ENCODE results near the gene DNAH3. TPM values are rescaled to one million over a fixed set of nuclear protein-coding genes. Genes with fewer than 3 reads are reported as not detected.

DNAH3 gene
- total RNA-seq, 1 experiment from 2014 or later = 0.57 TPM

DNA sequence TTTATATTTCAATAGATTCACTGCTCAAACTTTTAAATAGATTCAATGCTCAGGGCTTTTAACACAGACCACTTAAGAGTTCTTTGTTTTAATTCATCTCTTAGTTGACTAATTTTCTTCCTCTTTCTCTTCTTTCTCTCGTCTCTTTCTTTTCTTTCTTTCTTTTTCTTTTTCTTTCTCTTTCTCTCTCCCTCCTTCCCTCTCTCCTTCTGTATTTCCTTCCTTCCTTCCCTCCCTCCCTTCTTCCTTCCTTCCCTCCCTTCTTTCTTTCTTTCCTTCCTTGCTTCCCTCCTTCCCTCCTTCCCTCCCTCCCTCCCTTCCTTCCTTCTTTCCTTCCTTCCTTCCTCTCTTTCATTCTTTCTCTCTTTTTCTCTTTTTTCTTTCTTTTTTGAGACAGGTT is 145.6 kb downstream of the DNAH3 start:
- ChIA-PET POLR2A (no interaction called here), CTCF (no interaction called here)
- TF ChIP-seq, protein P1, sequence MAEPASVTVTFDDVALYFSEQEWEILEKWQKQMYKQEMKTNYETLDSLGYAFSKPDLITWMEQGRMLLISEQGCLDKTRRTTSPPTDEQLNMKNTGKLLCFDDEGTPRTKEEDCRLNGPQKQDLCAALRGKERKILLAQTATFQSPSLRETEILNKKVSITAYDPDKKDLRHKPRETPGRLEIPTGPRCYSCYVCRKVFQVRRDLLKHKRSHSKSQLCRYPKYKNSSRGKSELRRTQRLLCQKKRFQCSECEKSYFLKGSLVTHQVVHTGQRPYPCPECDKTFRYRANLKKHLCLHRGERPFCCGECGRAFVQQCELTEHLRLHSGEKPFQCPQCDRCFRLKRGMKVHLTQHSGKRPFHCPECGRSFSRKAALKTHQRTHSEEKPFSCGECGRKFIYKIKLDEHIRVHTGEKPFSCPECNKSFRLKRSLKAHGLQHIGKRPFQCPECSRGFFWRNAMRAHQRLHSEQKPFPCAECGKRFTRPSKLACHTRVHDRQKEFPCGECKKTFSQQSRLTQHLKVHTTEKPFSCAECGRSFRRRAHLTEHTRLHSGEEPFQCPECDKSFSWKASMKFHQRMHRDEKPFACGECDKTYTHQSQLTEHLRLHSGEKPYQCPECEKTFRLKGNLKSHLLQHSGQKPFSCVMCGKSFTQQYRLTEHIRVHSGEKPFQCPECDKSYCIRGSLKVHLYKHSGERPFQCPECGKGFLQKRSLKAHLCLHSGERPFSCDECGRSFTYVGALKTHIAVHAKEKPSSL (CRISPR knock-in tag; conservative IDR thresholded peaks at IDR 0.05) = no peak
- TF ChIP-seq EMX1 (CRISPR knock-in tag; IDR thresholded peaks at IDR 0.05) (no peak), OVOL2 (CRISPR knock-in tag; IDR thresholded peaks at IDR 0.05; ENCODE audit: borderline replicate concordance) (no peak), FOXP1 (CRISPR knock-in tag; IDR thresholded peaks at IDR 0.05; ENCODE audit: borderline replicate concordance) (no peak)
- TF ChIP-seq, protein P2, sequence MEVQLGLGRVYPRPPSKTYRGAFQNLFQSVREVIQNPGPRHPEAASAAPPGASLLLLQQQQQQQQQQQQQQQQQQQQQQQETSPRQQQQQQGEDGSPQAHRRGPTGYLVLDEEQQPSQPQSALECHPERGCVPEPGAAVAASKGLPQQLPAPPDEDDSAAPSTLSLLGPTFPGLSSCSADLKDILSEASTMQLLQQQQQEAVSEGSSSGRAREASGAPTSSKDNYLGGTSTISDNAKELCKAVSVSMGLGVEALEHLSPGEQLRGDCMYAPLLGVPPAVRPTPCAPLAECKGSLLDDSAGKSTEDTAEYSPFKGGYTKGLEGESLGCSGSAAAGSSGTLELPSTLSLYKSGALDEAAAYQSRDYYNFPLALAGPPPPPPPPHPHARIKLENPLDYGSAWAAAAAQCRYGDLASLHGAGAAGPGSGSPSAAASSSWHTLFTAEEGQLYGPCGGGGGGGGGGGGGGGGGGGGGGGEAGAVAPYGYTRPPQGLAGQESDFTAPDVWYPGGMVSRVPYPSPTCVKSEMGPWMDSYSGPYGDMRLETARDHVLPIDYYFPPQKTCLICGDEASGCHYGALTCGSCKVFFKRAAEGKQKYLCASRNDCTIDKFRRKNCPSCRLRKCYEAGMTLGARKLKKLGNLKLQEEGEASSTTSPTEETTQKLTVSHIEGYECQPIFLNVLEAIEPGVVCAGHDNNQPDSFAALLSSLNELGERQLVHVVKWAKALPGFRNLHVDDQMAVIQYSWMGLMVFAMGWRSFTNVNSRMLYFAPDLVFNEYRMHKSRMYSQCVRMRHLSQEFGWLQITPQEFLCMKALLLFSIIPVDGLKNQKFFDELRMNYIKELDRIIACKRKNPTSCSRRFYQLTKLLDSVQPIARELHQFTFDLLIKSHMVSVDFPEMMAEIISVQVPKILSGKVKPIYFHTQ (CRISPR knock-in tag; IDR thresholded peaks at IDR 0.05) = no peak
- TF ChIP-seq, protein P3, sequence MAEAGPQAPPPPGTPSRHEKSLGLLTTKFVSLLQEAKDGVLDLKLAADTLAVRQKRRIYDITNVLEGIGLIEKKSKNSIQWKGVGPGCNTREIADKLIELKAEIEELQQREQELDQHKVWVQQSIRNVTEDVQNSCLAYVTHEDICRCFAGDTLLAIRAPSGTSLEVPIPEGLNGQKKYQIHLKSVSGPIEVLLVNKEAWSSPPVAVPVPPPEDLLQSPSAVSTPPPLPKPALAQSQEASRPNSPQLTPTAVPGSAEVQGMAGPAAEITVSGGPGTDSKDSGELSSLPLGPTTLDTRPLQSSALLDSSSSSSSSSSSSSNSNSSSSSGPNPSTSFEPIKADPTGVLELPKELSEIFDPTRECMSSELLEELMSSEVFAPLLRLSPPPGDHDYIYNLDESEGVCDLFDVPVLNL (CRISPR knock-in tag; IDR thresholded peaks at IDR 0.05; ENCODE audit: borderline replicate concordance, low read depth) = no peak
- TF ChIP-seq, protein P4, sequence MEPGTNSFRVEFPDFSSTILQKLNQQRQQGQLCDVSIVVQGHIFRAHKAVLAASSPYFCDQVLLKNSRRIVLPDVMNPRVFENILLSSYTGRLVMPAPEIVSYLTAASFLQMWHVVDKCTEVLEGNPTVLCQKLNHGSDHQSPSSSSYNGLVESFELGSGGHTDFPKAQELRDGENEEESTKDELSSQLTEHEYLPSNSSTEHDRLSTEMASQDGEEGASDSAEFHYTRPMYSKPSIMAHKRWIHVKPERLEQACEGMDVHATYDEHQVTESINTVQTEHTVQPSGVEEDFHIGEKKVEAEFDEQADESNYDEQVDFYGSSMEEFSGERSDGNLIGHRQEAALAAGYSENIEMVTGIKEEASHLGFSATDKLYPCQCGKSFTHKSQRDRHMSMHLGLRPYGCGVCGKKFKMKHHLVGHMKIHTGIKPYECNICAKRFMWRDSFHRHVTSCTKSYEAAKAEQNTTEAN (CRISPR knock-in tag; IDR thresholded peaks at IDR 0.05) = no peak
- H3K4me3 Mint-ChIP-seq = no peak overlapping the region
- no peak for ATAC-seq
- H3K27ac Mint-ChIP-seq = no peak overlapping the region
- H3K9me3 Mint-ChIP-seq = peaks cover 6% of the 10 kb centered on the region; the same call in 1 of the 2 replicates
- no peaks in the 10 kb centered on the region for H3K27me3 Mint-ChIP-seq (ENCODE audit: low read depth)
- no peak for DNase-seq (ENCODE audit: low spot score)
- H3K4me1 Mint-ChIP-seq = no peaks in the 10 kb centered on the region
- H3K36me3 Mint-ChIP-seq = no peaks in the 10 kb centered on the region

DNA sequence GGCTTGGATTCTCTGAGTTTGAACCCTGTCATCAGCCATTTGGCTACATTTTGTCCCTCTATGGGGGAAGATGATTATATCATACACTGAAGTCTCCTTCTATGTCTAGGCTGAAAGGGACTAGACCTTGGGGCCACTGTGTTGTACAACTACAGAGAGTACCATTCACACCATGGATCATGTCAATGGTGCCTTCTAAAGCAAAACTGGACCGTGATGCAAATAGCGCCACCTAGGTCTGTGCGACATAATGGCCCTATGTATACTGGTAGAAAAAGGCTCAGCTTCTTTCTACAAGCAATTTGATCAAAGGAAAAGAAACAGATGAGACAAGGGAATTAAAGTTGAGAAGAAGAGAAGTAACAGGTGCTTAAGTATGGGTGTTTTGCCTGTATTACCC is 149.4 kb downstream of the DNAH3 start:
- H3K4me1 Mint-ChIP-seq = no peaks in the 10 kb centered on the region
- no peaks in the 10 kb centered on the region for H3K27me3 Mint-ChIP-seq (ENCODE audit: low read depth)
- H3K36me3 Mint-ChIP-seq = no peaks in the 10 kb centered on the region
- H3K27ac Mint-ChIP-seq = no peak overlapping the region
- H3K4me3 Mint-ChIP-seq = no peak overlapping the region
- ATAC-seq (peak; percentile 85), DNase-seq (ENCODE audit: low spot score) (peak; percentile 64)
- no peaks in the 10 kb centered on the region for H3K9me3 Mint-ChIP-seq
- ChIA-PET POLR2A (no interaction called here), CTCF (interaction anchor here (0.5 to 2.7 kb wide), 39 partner anchors 9 to 308 kb away, joined by 3 to 19 read pairs (median 3); no protein-coding TSS in a partner anchor)
- TF ChIP-seq JUN (CRISPR knock-in tag; IDR thresholded peaks at IDR 0.05) = no peak
- no peak for TF ChIP-seq SMAD3 (CRISPR knock-in tag; IDR thresholded peaks at IDR 0.05; ENCODE audit: borderline replicate concordance)
- no peak for TF ChIP-seq FOXK1 (CRISPR knock-in tag; IDR thresholded peaks at IDR 0.05)
- no peak for TF ChIP-seq RELA (CRISPR knock-in tag; IDR thresholded peaks at IDR 0.05; ENCODE audit: borderline replicate concordance)
- TF ChIP-seq CREB1 (CRISPR knock-in tag; IDR thresholded peaks at IDR 0.05) = no peak
- no peak for TF ChIP-seq KAT7 (CRISPR knock-in tag; IDR thresholded peaks at IDR 0.05; ENCODE audit: borderline replicate concordance)
- no peak for TF ChIP-seq CBFB (CRISPR knock-in tag; IDR thresholded peaks at IDR 0.05; ENCODE audit: low read depth)
- TF ChIP-seq, protein P5, sequence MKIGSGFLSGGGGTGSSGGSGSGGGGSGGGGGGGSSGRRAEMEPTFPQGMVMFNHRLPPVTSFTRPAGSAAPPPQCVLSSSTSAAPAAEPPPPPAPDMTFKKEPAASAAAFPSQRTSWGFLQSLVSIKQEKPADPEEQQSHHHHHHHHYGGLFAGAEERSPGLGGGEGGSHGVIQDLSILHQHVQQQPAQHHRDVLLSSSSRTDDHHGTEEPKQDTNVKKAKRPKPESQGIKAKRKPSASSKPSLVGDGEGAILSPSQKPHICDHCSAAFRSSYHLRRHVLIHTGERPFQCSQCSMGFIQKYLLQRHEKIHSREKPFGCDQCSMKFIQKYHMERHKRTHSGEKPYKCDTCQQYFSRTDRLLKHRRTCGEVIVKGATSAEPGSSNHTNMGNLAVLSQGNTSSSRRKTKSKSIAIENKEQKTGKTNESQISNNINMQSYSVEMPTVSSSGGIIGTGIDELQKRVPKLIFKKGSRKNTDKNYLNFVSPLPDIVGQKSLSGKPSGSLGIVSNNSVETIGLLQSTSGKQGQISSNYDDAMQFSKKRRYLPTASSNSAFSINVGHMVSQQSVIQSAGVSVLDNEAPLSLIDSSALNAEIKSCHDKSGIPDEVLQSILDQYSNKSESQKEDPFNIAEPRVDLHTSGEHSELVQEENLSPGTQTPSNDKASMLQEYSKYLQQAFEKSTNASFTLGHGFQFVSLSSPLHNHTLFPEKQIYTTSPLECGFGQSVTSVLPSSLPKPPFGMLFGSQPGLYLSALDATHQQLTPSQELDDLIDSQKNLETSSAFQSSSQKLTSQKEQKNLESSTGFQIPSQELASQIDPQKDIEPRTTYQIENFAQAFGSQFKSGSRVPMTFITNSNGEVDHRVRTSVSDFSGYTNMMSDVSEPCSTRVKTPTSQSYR (CRISPR knock-in tag; IDR thresholded peaks at IDR 0.05) = no peak
- no peak for TF ChIP-seq EMX1 (CRISPR knock-in tag; IDR thresholded peaks at IDR 0.05)
- no peak for TF ChIP-seq ESRRA (CRISPR knock-in tag; IDR thresholded peaks at IDR 0.05; ENCODE audit: borderline replicate concordance)
- TF ChIP-seq, protein P6, sequence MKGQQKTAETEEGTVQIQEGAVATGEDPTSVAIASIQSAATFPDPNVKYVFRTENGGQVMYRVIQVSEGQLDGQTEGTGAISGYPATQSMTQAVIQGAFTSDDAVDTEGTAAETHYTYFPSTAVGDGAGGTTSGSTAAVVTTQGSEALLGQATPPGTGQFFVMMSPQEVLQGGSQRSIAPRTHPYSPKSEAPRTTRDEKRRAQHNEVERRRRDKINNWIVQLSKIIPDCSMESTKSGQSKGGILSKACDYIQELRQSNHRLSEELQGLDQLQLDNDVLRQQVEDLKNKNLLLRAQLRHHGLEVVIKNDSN (CRISPR knock-in tag; IDR thresholded peaks at IDR 0.05) = no peak
- TF ChIP-seq JAZF1 (CRISPR knock-in tag; IDR thresholded peaks at IDR 0.05) = no peak
- TF ChIP-seq, protein P7, sequence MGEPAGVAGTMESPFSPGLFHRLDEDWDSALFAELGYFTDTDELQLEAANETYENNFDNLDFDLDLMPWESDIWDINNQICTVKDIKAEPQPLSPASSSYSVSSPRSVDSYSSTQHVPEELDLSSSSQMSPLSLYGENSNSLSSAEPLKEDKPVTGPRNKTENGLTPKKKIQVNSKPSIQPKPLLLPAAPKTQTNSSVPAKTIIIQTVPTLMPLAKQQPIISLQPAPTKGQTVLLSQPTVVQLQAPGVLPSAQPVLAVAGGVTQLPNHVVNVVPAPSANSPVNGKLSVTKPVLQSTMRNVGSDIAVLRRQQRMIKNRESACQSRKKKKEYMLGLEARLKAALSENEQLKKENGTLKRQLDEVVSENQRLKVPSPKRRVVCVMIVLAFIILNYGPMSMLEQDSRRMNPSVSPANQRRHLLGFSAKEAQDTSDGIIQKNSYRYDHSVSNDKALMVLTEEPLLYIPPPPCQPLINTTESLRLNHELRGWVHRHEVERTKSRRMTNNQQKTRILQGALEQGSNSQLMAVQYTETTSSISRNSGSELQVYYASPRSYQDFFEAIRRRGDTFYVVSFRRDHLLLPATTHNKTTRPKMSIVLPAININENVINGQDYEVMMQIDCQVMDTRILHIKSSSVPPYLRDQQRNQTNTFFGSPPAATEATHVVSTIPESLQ (CRISPR knock-in tag; IDR thresholded peaks at IDR 0.05) = no peak
- TF ChIP-seq, protein P8, sequence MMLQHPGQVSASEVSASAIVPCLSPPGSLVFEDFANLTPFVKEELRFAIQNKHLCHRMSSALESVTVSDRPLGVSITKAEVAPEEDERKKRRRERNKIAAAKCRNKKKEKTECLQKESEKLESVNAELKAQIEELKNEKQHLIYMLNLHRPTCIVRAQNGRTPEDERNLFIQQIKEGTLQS (CRISPR knock-in tag; conservative IDR thresholded peaks at IDR 0.05) = no peak
